ENCODE results near the gene XRN1. TPM values are rescaled to one million over a fixed set of nuclear protein-coding genes. Genes with fewer than 3 reads are reported as not detected.
A peak's percentile ranks its signal among the peaks of the same experiment; 100 is the strongest.

Gene XRN1, protein sequence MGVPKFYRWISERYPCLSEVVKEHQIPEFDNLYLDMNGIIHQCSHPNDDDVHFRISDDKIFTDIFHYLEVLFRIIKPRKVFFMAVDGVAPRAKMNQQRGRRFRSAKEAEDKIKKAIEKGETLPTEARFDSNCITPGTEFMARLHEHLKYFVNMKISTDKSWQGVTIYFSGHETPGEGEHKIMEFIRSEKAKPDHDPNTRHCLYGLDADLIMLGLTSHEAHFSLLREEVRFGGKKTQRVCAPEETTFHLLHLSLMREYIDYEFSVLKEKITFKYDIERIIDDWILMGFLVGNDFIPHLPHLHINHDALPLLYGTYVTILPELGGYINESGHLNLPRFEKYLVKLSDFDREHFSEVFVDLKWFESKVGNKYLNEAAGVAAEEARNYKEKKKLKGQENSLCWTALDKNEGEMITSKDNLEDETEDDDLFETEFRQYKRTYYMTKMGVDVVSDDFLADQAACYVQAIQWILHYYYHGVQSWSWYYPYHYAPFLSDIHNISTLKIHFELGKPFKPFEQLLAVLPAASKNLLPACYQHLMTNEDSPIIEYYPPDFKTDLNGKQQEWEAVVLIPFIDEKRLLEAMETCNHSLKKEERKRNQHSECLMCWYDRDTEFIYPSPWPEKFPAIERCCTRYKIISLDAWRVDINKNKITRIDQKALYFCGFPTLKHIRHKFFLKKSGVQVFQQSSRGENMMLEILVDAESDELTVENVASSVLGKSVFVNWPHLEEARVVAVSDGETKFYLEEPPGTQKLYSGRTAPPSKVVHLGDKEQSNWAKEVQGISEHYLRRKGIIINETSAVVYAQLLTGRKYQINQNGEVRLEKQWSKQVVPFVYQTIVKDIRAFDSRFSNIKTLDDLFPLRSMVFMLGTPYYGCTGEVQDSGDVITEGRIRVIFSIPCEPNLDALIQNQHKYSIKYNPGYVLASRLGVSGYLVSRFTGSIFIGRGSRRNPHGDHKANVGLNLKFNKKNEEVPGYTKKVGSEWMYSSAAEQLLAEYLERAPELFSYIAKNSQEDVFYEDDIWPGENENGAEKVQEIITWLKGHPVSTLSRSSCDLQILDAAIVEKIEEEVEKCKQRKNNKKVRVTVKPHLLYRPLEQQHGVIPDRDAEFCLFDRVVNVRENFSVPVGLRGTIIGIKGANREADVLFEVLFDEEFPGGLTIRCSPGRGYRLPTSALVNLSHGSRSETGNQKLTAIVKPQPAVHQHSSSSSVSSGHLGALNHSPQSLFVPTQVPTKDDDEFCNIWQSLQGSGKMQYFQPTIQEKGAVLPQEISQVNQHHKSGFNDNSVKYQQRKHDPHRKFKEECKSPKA (N-terminal part only)
- total RNA-seq (2021; ENCODE audit: unreplicated experiment) (29.9 TPM), Bru-seq, nascent RNA (percentile 85 among the genes with signal in this experiment), BruChase-seq, experiment 1, labeled RNA remaining after a 2-hour chase (percentile 79 among the genes with signal in this experiment), BruChase-seq, experiment 2, labeled RNA remaining after a 6-hour chase (percentile 83 among the genes with signal in this experiment)
- 7.7 TPM for polyA plus RNA-seq (2012; ENCODE audit: insufficient read length)
- long read RNA-seq, full-length matches to known transcripts = 7 of 18 reads
- long read RNA-seq, partial matches to known transcripts = 8 of 18 reads
- long read RNA-seq, other reads (novel, unspliced or antisense) = 3 of 18 reads

DNA sequence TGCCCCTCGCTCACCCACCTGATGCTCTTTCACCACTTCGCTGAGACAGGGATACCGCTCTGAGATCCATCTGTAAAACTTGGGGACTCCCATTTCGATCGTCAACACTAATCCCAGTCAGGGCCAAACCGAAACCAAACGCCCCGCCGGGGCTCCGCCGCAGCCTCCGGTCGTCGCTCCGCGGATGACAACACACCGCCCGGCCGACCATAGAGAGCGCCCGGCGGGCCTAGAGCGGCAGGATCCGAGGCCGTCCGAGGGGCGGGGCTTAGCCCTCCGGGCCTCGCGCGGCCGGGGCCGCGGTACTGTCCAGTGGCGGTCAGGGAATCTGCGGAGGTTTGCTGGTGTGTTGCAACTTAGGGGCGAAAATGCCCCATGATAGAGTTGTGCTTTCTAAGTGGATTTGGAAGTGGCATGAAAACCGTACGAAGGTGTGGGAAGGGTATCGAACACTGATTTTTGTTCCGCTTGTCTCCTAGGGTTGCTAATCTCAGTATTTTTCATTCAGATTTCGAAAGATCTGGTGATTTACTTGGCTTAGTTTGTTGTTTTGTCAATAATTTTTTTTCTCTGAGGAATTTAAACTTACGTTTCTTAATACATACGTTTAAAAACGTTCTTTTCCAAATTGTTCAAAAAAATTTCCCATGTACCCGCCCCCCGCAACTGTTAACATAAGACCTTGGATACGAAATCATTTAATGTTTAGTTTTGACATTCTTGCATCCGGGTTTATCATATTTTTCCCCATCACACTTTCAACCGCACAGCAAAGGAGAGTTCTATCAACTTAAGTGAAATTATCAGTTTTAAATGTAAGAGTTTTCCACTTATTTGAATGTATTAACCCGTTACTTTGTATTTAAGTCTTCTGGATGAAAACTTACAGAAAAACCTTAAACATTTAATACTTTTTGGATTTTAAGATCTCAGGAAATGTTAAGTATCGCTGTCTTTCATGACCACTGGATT lies at the start of gene XRN1:
TSS of gene XRN1 (minus strand) at position 186 of the 972 bp plus-strand sequence. CDS start at position 93, 93 bp downstream.
- ChIA-PET CTCF (no interaction called here), POLR2A (no interaction called here)
- peaks cover 18% of the 10 kb centered on the region for H3K4me1 ChIP-seq (ENCODE audit: control insufficient read depth, insufficient read depth, low read length)
- peak; percentile 62 for DNase-seq (ENCODE audit: low read depth, low spot score)
- TF ChIP-seq SIN3A (IDR thresholded peaks at IDR 0.05; ENCODE audit: borderline replicate concordance, insufficient read depth, low read depth, low read length) (peak; percentile 93; the same call in 1 of the 2 replicates), POLR2AphosphoS5 (IDR thresholded peaks at IDR 0.05; ENCODE audit: low read depth, low read length) (peak; percentile 96), TCF7L2 (IDR thresholded peaks at IDR 0.05; ENCODE audit: low read depth, low read length) (peak; percentile 27; the same call in 1 of the 2 replicates)
- TF ChIP-seq, protein P1, sequence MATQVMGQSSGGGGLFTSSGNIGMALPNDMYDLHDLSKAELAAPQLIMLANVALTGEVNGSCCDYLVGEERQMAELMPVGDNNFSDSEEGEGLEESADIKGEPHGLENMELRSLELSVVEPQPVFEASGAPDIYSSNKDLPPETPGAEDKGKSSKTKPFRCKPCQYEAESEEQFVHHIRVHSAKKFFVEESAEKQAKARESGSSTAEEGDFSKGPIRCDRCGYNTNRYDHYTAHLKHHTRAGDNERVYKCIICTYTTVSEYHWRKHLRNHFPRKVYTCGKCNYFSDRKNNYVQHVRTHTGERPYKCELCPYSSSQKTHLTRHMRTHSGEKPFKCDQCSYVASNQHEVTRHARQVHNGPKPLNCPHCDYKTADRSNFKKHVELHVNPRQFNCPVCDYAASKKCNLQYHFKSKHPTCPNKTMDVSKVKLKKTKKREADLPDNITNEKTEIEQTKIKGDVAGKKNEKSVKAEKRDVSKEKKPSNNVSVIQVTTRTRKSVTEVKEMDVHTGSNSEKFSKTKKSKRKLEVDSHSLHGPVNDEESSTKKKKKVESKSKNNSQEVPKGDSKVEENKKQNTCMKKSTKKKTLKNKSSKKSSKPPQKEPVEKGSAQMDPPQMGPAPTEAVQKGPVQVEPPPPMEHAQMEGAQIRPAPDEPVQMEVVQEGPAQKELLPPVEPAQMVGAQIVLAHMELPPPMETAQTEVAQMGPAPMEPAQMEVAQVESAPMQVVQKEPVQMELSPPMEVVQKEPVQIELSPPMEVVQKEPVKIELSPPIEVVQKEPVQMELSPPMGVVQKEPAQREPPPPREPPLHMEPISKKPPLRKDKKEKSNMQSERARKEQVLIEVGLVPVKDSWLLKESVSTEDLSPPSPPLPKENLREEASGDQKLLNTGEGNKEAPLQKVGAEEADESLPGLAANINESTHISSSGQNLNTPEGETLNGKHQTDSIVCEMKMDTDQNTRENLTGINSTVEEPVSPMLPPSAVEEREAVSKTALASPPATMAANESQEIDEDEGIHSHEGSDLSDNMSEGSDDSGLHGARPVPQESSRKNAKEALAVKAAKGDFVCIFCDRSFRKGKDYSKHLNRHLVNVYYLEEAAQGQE (IDR thresholded peaks at IDR 0.05; ENCODE audit: insufficient read depth in 1 of 2, low read depth in 2 of 2, low read length in 1 of 2) = peak in 1 of 2 experiments; percentile 25; a peak in 1 of 4 replicates
- TF ChIP-seq, protein P2, sequence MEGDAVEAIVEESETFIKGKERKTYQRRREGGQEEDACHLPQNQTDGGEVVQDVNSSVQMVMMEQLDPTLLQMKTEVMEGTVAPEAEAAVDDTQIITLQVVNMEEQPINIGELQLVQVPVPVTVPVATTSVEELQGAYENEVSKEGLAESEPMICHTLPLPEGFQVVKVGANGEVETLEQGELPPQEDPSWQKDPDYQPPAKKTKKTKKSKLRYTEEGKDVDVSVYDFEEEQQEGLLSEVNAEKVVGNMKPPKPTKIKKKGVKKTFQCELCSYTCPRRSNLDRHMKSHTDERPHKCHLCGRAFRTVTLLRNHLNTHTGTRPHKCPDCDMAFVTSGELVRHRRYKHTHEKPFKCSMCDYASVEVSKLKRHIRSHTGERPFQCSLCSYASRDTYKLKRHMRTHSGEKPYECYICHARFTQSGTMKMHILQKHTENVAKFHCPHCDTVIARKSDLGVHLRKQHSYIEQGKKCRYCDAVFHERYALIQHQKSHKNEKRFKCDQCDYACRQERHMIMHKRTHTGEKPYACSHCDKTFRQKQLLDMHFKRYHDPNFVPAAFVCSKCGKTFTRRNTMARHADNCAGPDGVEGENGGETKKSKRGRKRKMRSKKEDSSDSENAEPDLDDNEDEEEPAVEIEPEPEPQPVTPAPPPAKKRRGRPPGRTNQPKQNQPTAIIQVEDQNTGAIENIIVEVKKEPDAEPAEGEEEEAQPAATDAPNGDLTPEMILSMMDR (IDR thresholded peaks at IDR 0.05) = no peak
- TSS peak; percentile 99 for BruUV-seq (replicated peaks)
- in situ Hi-C loops (cut with HindIII; ENCODE audit: low pct_unique_long_range_greater_than_20kb, low sequenced_read_pairs) (no loop called here), intact Hi-C loops (cut with micrococcal nuclease; ENCODE audit: unreplicated experiment) (no loop called here)
- H3K27me3 ChIP-seq (ENCODE audit: control insufficient read depth, insufficient read depth, low read length) = no peaks in the 10 kb centered on the region
- H3K4me3 ChIP-seq (ENCODE audit: low read depth in 2 of 2, low read length in 2 of 2) = peak within 1 kb of the TSS; percentile 95 to 96
- H3K36me3 ChIP-seq (ENCODE audit: control insufficient read depth, insufficient read depth, low read length) = peaks cover 12% of the 10 kb centered on the region
- H3K9me3 ChIP-seq (ENCODE audit: control insufficient read depth, insufficient read depth, low read depth, low read length) = no peaks in the 10 kb centered on the region
- H3K27ac ChIP-seq (ENCODE audit: low read length) = peak within 1 kb of the TSS; percentile 98
- ATAC-seq = peak; percentile 98

Data from Panc1 (cell line).